Fibroblast of lung (primary cell): Measurements from ENCODE around the gene SYNJ2. TPM values are rescaled to one million over a fixed set of nuclear protein-coding genes. Genes with fewer than 3 reads are reported as not detected.
A peak's percentile ranks its signal among the peaks of the same experiment; 100 is the strongest.

Experiments used
- DNase-seq, 2 donors: peaks; one replicate each; pipeline versions ENCODE4 v3.0.0 to v3.0.0-alpha.2; 2010; ENCODE audit warnings: low read depth in 2 of 2
- H2AFZ ChIP-seq: 2 replicates; pipeline ENCODE4 v1.5.1; 2012; ENCODE audit warnings: low read length, control low read depth, inconsistent platforms
- H3K27ac ChIP-seq: 2 replicates; pipeline ENCODE4 v1.5.1; 2011; ENCODE audit warnings: low read length, control low read depth; ENCODE audit not compliant: insufficient read depth
- H3K27me3 ChIP-seq: 2 replicates; pipeline ENCODE4 v1.5.1; 2011; ENCODE audit warnings: mild to moderate bottlenecking, low read length; ENCODE audit not compliant: control insufficient read depth, insufficient read depth
- H3K36me3 ChIP-seq: 2 replicates; pipeline ENCODE4 v1.5.1; 2011; ENCODE audit warnings: low read length; ENCODE audit not compliant: control insufficient read depth, insufficient read depth
- H3K4me1 ChIP-seq: 2 replicates; pipeline ENCODE4 v1.5.1; 2011; ENCODE audit warnings: low read length; ENCODE audit not compliant: control insufficient read depth, insufficient read depth; ENCODE audit errors: extremely low read depth
- H3K4me2 ChIP-seq: 2 replicates; pipeline ENCODE4 v1.5.1; 2011; ENCODE audit warnings: low read length, control low read depth; ENCODE audit not compliant: insufficient read depth; ENCODE audit errors: extremely low read depth
- H3K4me3 ChIP-seq, 4 experiments: fragments of 200-600 bp in 1 of 4; sonication (generic) in 1 of 4; replicated peaks in 1 of 4; 2 replicates each; pipeline ENCODE4 v1.5.1; 2011 to 2016; ENCODE audit warnings: low read length in 4 of 4, low read depth in 3 of 4, mild to moderate bottlenecking in 3 of 4, control low read depth in 2 of 4, inconsistent platforms in 1 of 4, mixed read lengths in 1 of 4; ENCODE audit not compliant: insufficient read depth in 1 of 4; ENCODE audit errors: control extremely low read depth in 1 of 4
- H3K79me2 ChIP-seq: 2 replicates; pipeline ENCODE4 v1.5.1; 2012; ENCODE audit warnings: mild to moderate bottlenecking, low read length, inconsistent platforms; ENCODE audit not compliant: control insufficient read depth, insufficient read depth
- H3K9ac ChIP-seq: 2 replicates; pipeline ENCODE4 v1.5.1; 2011; ENCODE audit warnings: mild to moderate bottlenecking, low read length, control low read depth; ENCODE audit not compliant: insufficient read depth
- H3K9me3 ChIP-seq: 2 replicates; pipeline ENCODE4 v1.5.1; 2012; ENCODE audit warnings: low read depth, low read length; ENCODE audit not compliant: control insufficient read depth, insufficient read depth
- H4K20me1 ChIP-seq: 2 replicates; pipeline ENCODE4 v1.5.1; 2011; ENCODE audit warnings: low read length; ENCODE audit not compliant: control insufficient read depth, insufficient read depth; ENCODE audit errors: extremely low read depth
- CTCF ChIP-seq, 2 donors: IDR thresholded peaks in 1 of 2; conservative IDR thresholded peaks in 1 of 2; 1 replicate in 1 of 2; 2 replicates in 1 of 2; pipeline ENCODE4 v1.5.1; 2011 to 2012; ENCODE audit warnings: low read length in 2 of 2, control low read depth in 1 of 2, inconsistent platforms in 1 of 2, low read depth in 1 of 2, mild to moderate bottlenecking in 1 of 2
- EZH2 ChIP-seq: IDR thresholded peaks from 2 replicates; pipeline ENCODE4 v1.5.1; 2012; ENCODE audit warnings: low read length, control low read depth, mild to moderate bottlenecking; ENCODE audit errors: missing control alignments
- polyA plus RNA-seq, 2 donors: library from polyadenylated mRNA; depleted of rRNA in 1 of 2; stranded (reverse) in 1 of 2; unstranded in 1 of 2; fragments of >200 nt; gene quantifications; 2 replicates each; pipeline ENCODE4 v1.2.1, GENCODE V29; 2011 to 2012; ENCODE audit warnings: missing spikeins in 1 of 2
- total RNA-seq: library from RNA; depleted of rRNA; stranded (reverse); fragments of >200 nt; gene quantifications from 2 replicates; pipeline ENCODE4 v1.2.1, GENCODE V29; 2014

The SYNJ2 gene
- total and polyA plus RNA-seq, 2 donors (not counting 1 experiment from before 2014, with no cell fraction given), result 23.5 to 57.3 TPM

GRCh38 chr6:158030380-158031300 is 49.0 kb downstream of the SYNJ2 start:
- peak overlapping the region; percentile 25 for H3K9ac ChIP-seq
- no peak for DNase-seq
- H3K4me1 ChIP-seq, result peaks cover 50% of the 10 kb centered on the region
- H4K20me1 ChIP-seq, result no peaks in the 10 kb centered on the region
- TF ChIP-seq CTCF (conservative IDR thresholded peaks at IDR 0.05 in 1 of 2, IDR thresholded peaks at IDR 0.05 in 1 of 2; ENCODE audit: low read depth in 1 of 2, low read length in 2 of 2) (no peak), EZH2 (no peak)
- no peak overlapping the region for H3K4me3 ChIP-seq
- peaks cover 48% of the 10 kb centered on the region for H3K79me2 ChIP-seq
- H3K36me3 ChIP-seq, result peaks cover 10% of the 10 kb centered on the region
- no peak overlapping the region for H3K4me2 ChIP-seq
- peak overlapping the region; percentile 95 for H3K27ac ChIP-seq
- H3K9me3 ChIP-seq, result no peaks in the 10 kb centered on the region
- H2AFZ ChIP-seq, result no peak overlapping the region
- H3K27me3 ChIP-seq, result no peaks in the 10 kb centered on the region

GRCh38 chr6:158031381-158032353 is 50.0 kb downstream of the SYNJ2 start:
- peak overlapping the region; percentile 95 for H3K27ac ChIP-seq
- TF ChIP-seq CTCF (conservative IDR thresholded peaks at IDR 0.05 in 1 of 2, IDR thresholded peaks at IDR 0.05 in 1 of 2; ENCODE audit: low read depth in 1 of 2, low read length in 2 of 2) (no peak), EZH2 (no peak)
- H3K9ac ChIP-seq, result peak overlapping the region; percentile 48
- no peaks in the 10 kb centered on the region for H3K9me3 ChIP-seq
- peaks cover 10% of the 10 kb centered on the region for H3K36me3 ChIP-seq
- H3K4me3 ChIP-seq, result no peak overlapping the region
- peak; percentile 94 to 95 for DNase-seq
- H3K27me3 ChIP-seq, result no peaks in the 10 kb centered on the region
- no peaks in the 10 kb centered on the region for H4K20me1 ChIP-seq
- no peak overlapping the region for H2AFZ ChIP-seq
- peak overlapping the region; percentile 65 for H3K4me2 ChIP-seq
- peaks cover 44% of the 10 kb centered on the region for H3K4me1 ChIP-seq
- H3K79me2 ChIP-seq, result peaks cover 55% of the 10 kb centered on the region

GRCh38 chr6:158032354-158032733 is 50.7 kb downstream of the SYNJ2 start:
- H3K4me1 ChIP-seq, result peaks cover 39% of the 10 kb centered on the region
- peaks cover 10% of the 10 kb centered on the region for H3K36me3 ChIP-seq
- no peak overlapping the region for H2AFZ ChIP-seq
- H3K9me3 ChIP-seq, result no peaks in the 10 kb centered on the region
- no peak for DNase-seq
- peak overlapping the region; percentile 48 for H3K9ac ChIP-seq
- H3K4me2 ChIP-seq, result peak overlapping the region; percentile 15
- TF ChIP-seq EZH2 (no peak), CTCF (conservative IDR thresholded peaks at IDR 0.05 in 1 of 2, IDR thresholded peaks at IDR 0.05 in 1 of 2; ENCODE audit: low read depth in 1 of 2, low read length in 2 of 2) (no peak)
- no peak overlapping the region for H3K4me3 ChIP-seq
- H3K79me2 ChIP-seq, result peaks cover 48% of the 10 kb centered on the region
- H4K20me1 ChIP-seq, result no peaks in the 10 kb centered on the region
- H3K27ac ChIP-seq, result peak overlapping the region; percentile 95
- H3K27me3 ChIP-seq, result no peaks in the 10 kb centered on the region
